HepG2 (cell line): ENCODE measurements around the gene ACTR6. TPM values are rescaled to one million over a fixed set of nuclear protein-coding genes. Genes with fewer than 3 reads are reported as not detected.

Experiments
- CHCHD3 ChIP-seq: sonication (generic); formaldehyde crosslinking; IDR thresholded peaks from 2 replicates; pipeline ENCODE4 v1.8.0; 2022; ENCODE audit warnings: mild to moderate bottlenecking, missing genetic modification reagents, moderate library complexity
- EED ChIP-seq: sonication (generic); formaldehyde crosslinking; IDR thresholded peaks from 2 replicates; pipeline ENCODE4 v1.5.0; 2020; ENCODE audit warnings: mild to moderate bottlenecking, missing genetic modification reagents
- FOXK1 ChIP-seq: sonication (generic); formaldehyde crosslinking; IDR thresholded peaks from 2 replicates; pipeline ENCODE4 v1.4.0; 2020; ENCODE audit warnings: low read depth, missing genetic modification reagents, borderline replicate concordance
- GTF3A ChIP-seq: sonication (generic); formaldehyde crosslinking; conservative IDR thresholded peaks from 2 replicates; pipeline ENCODE4 v1.4.0; 2020; ENCODE audit warnings: mild to moderate bottlenecking, missing genetic modification reagents
- MAFG ChIP-seq: sonication (generic); formaldehyde crosslinking; IDR thresholded peaks from 2 replicates; pipeline ENCODE4 v1.5.1; 2020; ENCODE audit warnings: mild to moderate bottlenecking, missing genetic modification reagents
- NFYB ChIP-seq: sonication (generic); formaldehyde crosslinking; IDR thresholded peaks from 2 replicates; pipeline ENCODE4 v1.4.0; 2020; ENCODE audit warnings: missing genetic modification reagents
- PHF21A ChIP-seq: sonication (generic); formaldehyde crosslinking; IDR thresholded peaks from 2 replicates; pipeline ENCODE4 v1.5.0; 2020; ENCODE audit warnings: mild to moderate bottlenecking, missing genetic modification reagents
- TBX2 ChIP-seq: sonication (generic); formaldehyde crosslinking; IDR thresholded peaks from 2 replicates; pipeline ENCODE4 v1.5.0; 2020; ENCODE audit warnings: missing genetic modification reagents, mild to moderate bottlenecking, borderline replicate concordance
- ZNF263 ChIP-seq: sonication (generic); formaldehyde crosslinking; IDR thresholded peaks from 2 replicates; pipeline ENCODE4 v1.4.0; 2020; ENCODE audit warnings: missing genetic modification reagents
- ZNF33B ChIP-seq: sonication (generic); formaldehyde crosslinking; IDR thresholded peaks from 2 replicates; pipeline ENCODE4 v1.5.1; 2020; ENCODE audit warnings: mild to moderate bottlenecking, missing genetic modification reagents
- polyA plus RNA-seq, 8 experiments: library from polyadenylated mRNA; depleted of rRNA in 3 of 8; stranded (reverse) in 7 of 8; unstranded in 1 of 8; fragments of >200 nt; fragmentation: Illumina TruSeq in 4 of 8; extraction: Trizol in 4 of 8; gene quantifications; 2 replicates each; pipeline versions ENCODE4 v1.2.1 to v1.2.3, GENCODE V29; 2011 to 2016; ENCODE audit warnings: low read depth in 4 of 8, missing spikeins in 1 of 8, mixed read lengths in 1 of 8; ENCODE audit not compliant: insufficient read depth in 1 of 8
- total RNA-seq, 5 experiments: library from RNA; depleted of rRNA; stranded (reverse); fragments of >200 nt; fragmentation: Illumina TruSeq; extraction: Trizol; gene quantifications; 2 replicates each; pipeline ENCODE4 v1.2.3, GENCODE V29; 2016; ENCODE audit warnings: low read depth in 1 of 5
- TF ChIP-seq, protein P1 (sequence below): sonication (generic); formaldehyde crosslinking; IDR thresholded peaks from 2 replicates; pipeline ENCODE4 v1.4.0; 2020; ENCODE audit warnings: missing genetic modification reagents
- TF ChIP-seq, protein P2 (sequence below): sonication (generic); formaldehyde crosslinking; IDR thresholded peaks from 2 replicates; pipeline ENCODE4 v1.8.0; 2022; ENCODE audit warnings: missing genetic modification reagents, mild to moderate bottlenecking, borderline replicate concordance
- TF ChIP-seq, protein P3 (sequence below): sonication (generic); formaldehyde crosslinking; IDR thresholded peaks from 2 replicates; pipeline ENCODE4; 2020; ENCODE audit warnings: missing genetic modification reagents, mild to moderate bottlenecking, borderline replicate concordance
- TF ChIP-seq, protein P4 (sequence below): sonication (generic); formaldehyde crosslinking; IDR thresholded peaks from 2 replicates; pipeline ENCODE4 v1.8.0; 2022; ENCODE audit warnings: missing genetic modification reagents, mild to moderate bottlenecking, moderate library complexity, borderline replicate concordance
- TF ChIP-seq, protein P5 (sequence below): IDR thresholded peaks from 2 replicates; pipeline ENCODE4 v1.6.1; 2016; ENCODE audit warnings: mild to moderate bottlenecking

Gene ACTR6
- total and polyA plus RNA-seq, 2 of the 13 experiments (the other 11 are each of a cell fraction or from before 2014, with no cell fraction given) = 12.9 to 22.4 TPM

DNA sequence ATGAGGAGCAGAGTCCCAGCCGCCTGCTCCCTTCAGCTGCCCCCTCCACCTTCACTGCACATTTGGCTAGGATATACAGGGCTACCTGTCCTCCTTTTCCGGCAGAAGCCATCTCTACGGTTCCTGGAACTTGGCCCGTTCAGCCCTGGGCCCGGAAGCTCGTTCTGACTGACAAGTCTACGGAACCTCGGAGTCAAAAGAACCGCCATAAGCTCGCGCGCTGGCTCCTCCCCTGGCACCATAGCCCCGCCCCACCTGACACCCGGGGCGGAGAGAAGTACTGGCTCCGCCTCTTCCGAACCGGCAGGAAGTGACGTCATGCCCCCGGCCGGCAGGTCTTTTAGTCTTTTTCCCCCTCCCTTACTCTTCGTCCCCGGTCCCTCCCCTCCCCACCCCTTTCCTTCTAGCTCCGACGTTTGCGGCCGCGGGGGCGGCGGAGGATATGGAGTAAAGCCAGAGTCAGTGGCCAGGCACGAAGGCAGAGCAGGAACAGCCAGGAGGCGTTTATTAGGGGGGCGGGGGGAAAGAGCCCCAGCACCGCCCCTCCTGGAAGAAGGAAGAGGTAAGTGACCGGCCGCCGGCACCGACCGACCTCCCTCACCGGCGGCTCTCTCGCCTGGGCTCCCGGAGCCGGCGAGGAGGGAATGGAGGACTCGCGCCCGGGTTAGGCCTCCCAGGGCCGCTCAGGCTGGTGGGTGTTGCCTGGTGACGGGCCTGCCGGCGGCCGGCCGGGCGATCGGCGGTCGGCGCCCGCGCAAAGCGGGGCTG lies 66.4 kb downstream of the ACTR6 start, which contains the start of the genes DEPDC4 and SCYL2 (continued):
- TF ChIP-seq, protein P1, sequence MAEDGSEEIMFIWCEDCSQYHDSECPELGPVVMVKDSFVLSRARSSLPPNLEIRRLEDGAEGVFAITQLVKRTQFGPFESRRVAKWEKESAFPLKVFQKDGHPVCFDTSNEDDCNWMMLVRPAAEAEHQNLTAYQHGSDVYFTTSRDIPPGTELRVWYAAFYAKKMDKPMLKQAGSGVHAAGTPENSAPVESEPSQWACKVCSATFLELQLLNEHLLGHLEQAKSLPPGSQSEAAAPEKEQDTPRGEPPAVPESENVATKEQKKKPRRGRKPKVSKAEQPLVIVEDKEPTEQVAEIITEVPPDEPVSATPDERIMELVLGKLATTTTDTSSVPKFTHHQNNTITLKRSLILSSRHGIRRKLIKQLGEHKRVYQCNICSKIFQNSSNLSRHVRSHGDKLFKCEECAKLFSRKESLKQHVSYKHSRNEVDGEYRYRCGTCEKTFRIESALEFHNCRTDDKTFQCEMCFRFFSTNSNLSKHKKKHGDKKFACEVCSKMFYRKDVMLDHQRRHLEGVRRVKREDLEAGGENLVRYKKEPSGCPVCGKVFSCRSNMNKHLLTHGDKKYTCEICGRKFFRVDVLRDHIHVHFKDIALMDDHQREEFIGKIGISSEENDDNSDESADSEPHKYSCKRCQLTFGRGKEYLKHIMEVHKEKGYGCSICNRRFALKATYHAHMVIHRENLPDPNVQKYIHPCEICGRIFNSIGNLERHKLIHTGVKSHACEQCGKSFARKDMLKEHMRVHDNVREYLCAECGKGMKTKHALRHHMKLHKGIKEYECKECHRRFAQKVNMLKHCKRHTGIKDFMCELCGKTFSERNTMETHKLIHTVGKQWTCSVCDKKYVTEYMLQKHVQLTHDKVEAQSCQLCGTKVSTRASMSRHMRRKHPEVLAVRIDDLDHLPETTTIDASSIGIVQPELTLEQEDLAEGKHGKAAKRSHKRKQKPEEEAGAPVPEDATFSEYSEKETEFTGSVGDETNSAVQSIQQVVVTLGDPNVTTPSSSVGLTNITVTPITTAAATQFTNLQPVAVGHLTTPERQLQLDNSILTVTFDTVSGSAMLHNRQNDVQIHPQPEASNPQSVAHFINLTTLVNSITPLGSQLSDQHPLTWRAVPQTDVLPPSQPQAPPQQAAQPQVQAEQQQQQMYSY (CRISPR knock-in tag) = no peak
- TF ChIP-seq TBX2 (CRISPR knock-in tag) (0 out of 2 replicates have a peak, but pooled peaks have one; percentile 37), ZNF33B (CRISPR knock-in tag) (peak; percentile 33; the same call in 1 of the 2 replicates), EED (CRISPR knock-in tag) (0 out of 2 replicates have a peak, but pooled peaks have one; percentile 20), PHF21A (0 out of 2 replicates have a peak, but pooled peaks have one; percentile 34), GTF3A (CRISPR knock-in tag) (no peak), NFYB (peak; percentile 66), CHCHD3 (CRISPR knock-in tag) (no peak), FOXK1 (no peak), MAFG (CRISPR knock-in tag) (no peak), ZNF263 (CRISPR knock-in tag) (no peak)
- TF ChIP-seq, protein P2, sequence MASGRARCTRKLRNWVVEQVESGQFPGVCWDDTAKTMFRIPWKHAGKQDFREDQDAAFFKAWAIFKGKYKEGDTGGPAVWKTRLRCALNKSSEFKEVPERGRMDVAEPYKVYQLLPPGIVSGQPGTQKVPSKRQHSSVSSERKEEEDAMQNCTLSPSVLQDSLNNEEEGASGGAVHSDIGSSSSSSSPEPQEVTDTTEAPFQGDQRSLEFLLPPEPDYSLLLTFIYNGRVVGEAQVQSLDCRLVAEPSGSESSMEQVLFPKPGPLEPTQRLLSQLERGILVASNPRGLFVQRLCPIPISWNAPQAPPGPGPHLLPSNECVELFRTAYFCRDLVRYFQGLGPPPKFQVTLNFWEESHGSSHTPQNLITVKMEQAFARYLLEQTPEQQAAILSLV (CRISPR knock-in tag) = peak; percentile 51; the same call in 1 of the 2 replicates
- TF ChIP-seq, protein P3, sequence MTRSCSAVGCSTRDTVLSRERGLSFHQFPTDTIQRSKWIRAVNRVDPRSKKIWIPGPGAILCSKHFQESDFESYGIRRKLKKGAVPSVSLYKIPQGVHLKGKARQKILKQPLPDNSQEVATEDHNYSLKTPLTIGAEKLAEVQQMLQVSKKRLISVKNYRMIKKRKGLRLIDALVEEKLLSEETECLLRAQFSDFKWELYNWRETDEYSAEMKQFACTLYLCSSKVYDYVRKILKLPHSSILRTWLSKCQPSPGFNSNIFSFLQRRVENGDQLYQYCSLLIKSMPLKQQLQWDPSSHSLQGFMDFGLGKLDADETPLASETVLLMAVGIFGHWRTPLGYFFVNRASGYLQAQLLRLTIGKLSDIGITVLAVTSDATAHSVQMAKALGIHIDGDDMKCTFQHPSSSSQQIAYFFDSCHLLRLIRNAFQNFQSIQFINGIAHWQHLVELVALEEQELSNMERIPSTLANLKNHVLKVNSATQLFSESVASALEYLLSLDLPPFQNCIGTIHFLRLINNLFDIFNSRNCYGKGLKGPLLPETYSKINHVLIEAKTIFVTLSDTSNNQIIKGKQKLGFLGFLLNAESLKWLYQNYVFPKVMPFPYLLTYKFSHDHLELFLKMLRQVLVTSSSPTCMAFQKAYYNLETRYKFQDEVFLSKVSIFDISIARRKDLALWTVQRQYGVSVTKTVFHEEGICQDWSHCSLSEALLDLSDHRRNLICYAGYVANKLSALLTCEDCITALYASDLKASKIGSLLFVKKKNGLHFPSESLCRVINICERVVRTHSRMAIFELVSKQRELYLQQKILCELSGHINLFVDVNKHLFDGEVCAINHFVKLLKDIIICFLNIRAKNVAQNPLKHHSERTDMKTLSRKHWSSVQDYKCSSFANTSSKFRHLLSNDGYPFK (CRISPR knock-in tag) = 0 out of 2 replicates have a peak, but pooled peaks have one; percentile 40
- TF ChIP-seq, protein P4, sequence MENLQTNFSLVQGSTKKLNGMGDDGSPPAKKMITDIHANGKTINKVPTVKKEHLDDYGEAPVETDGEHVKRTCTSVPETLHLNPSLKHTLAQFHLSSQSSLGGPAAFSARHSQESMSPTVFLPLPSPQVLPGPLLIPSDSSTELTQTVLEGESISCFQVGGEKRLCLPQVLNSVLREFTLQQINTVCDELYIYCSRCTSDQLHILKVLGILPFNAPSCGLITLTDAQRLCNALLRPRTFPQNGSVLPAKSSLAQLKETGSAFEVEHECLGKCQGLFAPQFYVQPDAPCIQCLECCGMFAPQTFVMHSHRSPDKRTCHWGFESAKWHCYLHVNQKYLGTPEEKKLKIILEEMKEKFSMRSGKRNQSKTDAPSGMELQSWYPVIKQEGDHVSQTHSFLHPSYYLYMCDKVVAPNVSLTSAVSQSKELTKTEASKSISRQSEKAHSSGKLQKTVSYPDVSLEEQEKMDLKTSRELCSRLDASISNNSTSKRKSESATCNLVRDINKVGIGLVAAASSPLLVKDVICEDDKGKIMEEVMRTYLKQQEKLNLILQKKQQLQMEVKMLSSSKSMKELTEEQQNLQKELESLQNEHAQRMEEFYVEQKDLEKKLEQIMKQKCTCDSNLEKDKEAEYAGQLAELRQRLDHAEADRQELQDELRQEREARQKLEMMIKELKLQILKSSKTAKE = peak; percentile 47; the same call in 1 of the 2 replicates
- TF ChIP-seq, protein P5, sequence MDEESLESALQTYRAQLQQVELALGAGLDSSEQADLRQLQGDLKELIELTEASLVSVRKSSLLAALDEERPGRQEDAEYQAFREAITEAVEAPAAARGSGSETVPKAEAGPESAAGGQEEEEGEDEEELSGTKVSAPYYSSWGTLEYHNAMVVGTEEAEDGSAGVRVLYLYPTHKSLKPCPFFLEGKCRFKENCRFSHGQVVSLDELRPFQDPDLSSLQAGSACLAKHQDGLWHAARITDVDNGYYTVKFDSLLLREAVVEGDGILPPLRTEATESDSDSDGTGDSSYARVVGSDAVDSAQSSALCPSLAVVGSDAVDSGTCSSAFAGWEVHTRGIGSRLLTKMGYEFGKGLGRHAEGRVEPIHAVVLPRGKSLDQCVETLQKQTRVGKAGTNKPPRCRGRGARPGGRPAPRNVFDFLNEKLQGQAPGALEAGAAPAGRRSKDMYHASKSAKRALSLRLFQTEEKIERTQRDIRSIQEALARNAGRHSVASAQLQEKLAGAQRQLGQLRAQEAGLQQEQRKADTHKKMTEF (CRISPR knock-in tag) = peak; percentile 31; the same call in 1 of the 2 replicates
